Ovary (tissue), 3 donors: Measurements from ENCODE around the gene MOB3A.

Source experiments
- POLR2A ChIP-seq: fragments of 450-650 bp; IDR thresholded peaks from one replicate; pipeline ENCODE4 v1.6.1; 2017; ENCODE audit warnings: antibody characterized with exemption, mild to moderate bottlenecking, moderate library complexity
- TF ChIP-seq, protein P1 (sequence below), 3 donors: fragments of 450-650 bp in 2 of 3; fragments of 200-600 bp in 1 of 3; IDR thresholded peaks; one replicate each; pipeline versions ENCODE4 v1.5.1 to v1.8.0; 2016 to 2022; ENCODE audit warnings: antibody characterized with exemption in 3 of 3, mild to moderate bottlenecking in 1 of 3
- donor health status: DM: no; HTN: no; CAD: no.

DNA sequence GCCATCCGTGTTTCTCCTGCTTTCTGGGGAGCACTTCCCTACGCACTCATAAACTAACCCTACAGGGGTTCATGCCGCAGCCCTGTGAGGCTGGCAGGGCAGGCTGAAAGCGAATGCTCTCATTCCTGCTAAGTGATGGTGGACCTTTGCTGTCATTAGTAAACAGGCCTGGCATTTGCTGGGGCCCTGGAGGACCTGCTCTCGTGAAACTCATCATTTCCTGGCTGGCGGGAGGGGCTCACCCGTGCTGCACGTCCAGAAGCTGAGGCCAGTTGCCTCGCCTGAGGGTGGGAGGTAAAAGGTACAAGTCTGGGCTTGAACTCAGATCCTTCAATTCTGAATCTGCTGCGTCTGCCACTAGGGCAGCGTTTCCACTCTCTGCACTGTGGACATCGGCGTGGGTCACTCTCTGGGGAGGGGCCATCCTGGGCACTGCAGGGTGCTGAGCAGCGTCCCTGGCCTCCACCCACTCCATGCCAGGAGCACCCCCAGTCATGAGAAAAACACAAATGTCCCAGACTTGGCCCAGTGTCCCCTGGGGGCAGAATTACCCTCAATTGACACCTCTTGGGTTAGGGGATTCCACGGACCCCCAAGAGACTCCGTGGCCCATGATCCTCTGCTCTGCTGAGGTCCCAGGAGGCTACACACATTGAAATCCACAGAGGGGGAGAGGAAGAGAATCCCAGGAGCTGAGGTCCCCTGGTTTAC lies 7.0 kb downstream of the MOB3A start:
- TF ChIP-seq, protein P1, sequence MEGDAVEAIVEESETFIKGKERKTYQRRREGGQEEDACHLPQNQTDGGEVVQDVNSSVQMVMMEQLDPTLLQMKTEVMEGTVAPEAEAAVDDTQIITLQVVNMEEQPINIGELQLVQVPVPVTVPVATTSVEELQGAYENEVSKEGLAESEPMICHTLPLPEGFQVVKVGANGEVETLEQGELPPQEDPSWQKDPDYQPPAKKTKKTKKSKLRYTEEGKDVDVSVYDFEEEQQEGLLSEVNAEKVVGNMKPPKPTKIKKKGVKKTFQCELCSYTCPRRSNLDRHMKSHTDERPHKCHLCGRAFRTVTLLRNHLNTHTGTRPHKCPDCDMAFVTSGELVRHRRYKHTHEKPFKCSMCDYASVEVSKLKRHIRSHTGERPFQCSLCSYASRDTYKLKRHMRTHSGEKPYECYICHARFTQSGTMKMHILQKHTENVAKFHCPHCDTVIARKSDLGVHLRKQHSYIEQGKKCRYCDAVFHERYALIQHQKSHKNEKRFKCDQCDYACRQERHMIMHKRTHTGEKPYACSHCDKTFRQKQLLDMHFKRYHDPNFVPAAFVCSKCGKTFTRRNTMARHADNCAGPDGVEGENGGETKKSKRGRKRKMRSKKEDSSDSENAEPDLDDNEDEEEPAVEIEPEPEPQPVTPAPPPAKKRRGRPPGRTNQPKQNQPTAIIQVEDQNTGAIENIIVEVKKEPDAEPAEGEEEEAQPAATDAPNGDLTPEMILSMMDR (IDR thresholded peaks at IDR 0.05) = no peak
- TF ChIP-seq POLR2A = no peak
